K562 (cell line): ENCODE measurements around the gene RNF144A. TPM values are rescaled to one million over a fixed set of nuclear protein-coding genes. Genes with fewer than 3 reads are reported as not detected.

Experiments used
- CBFB ChIP-seq: sonication (generic); formaldehyde crosslinking; IDR thresholded peaks from 2 replicates; pipeline ENCODE4 v1.4.0; 2020; ENCODE audit warnings: mild to moderate bottlenecking, missing genetic modification reagents
- EP300 ChIP-seq: IDR thresholded peaks from 2 replicates; pipeline ENCODE4 v1.6.1; 2012; ENCODE audit warnings: low read length, improper control_type of control experiment
- HIVEP1 ChIP-seq: fragments of 250-450 bp; sonication (Bioruptor Pico); IDR thresholded peaks from 2 replicates; pipeline ENCODE4 v1.4.0; 2020; ENCODE audit warnings: mild to moderate bottlenecking
- KDM4B ChIP-seq, 2 experiments: fragments of 450-650 bp in 1 of 2; sonication (generic) in 1 of 2; IDR thresholded peaks; 2 replicates each; pipeline ENCODE4 v1.6.1; 2016 to 2017; ENCODE audit warnings: borderline replicate concordance in 2 of 2, antibody characterized with exemption in 1 of 2, low read depth in 1 of 2, mild to moderate bottlenecking in 1 of 2
- KLF13 ChIP-seq: fragments of 450-650 bp; IDR thresholded peaks from 2 replicates; pipeline ENCODE4 v1.6.1; 2016; ENCODE audit warnings: missing genetic modification characterization, low read depth, mild to moderate bottlenecking, missing compliant biosample characterization, moderate library complexity, borderline replicate concordance
- NFE2 ChIP-seq: IDR thresholded peaks from 2 replicates; pipeline ENCODE4 v1.6.1; 2014; ENCODE audit warnings: antibody characterized with exemption, low read depth
- RBM22 ChIP-seq: fragments of 200-400 bp; formaldehyde crosslinking; IDR thresholded peaks from 2 replicates; pipeline ENCODE4 v1.6.1; 2018; ENCODE audit warnings: low read length, low read depth; ENCODE audit not compliant: poor library complexity, severe bottlenecking
- SOX6 ChIP-seq: fragments of 450-650 bp; IDR thresholded peaks from 2 replicates; pipeline ENCODE4 v1.6.1; 2014; ENCODE audit warnings: mild to moderate bottlenecking
- SP2 ChIP-seq: IDR thresholded peaks from 2 replicates; pipeline ENCODE4 v1.6.1; 2011; ENCODE audit warnings: mild to moderate bottlenecking, low read depth, low read length, moderate library complexity; ENCODE audit not compliant: poor library complexity, severe bottlenecking; ENCODE audit errors: extremely low read depth
- ZNF384 ChIP-seq: IDR thresholded peaks from 2 replicates; pipeline ENCODE4 v1.6.1; 2012; ENCODE audit warnings: low read depth, low read length, improper control_type of control experiment
- ZNF79 ChIP-seq: fragments of 250-450 bp; sonication (Bioruptor Pico); IDR thresholded peaks from 2 replicates; pipeline ENCODE4 v1.4.0; 2020; ENCODE audit warnings: low read depth, mild to moderate bottlenecking, moderate library complexity
- polyA plus RNA-seq, 8 experiments: library from polyadenylated mRNA; depleted of rRNA in 4 of 8; stranded (reverse) in 5 of 8; unstranded in 3 of 8; fragments of >200 nt; fragmentation: Nextera tagmentation in 2 of 8; fragmentation: Illumina TruSeq in 1 of 8; extraction: Ambion mirVana in 2 of 8; extraction: Trizol in 1 of 8; gene quantifications; 2 replicates each; pipeline versions ENCODE4 v1.2.1 to v1.2.3, GENCODE V29; 2011 to 2014; ENCODE audit warnings: inconsistent platforms in 1 of 8, missing spikeins in 1 of 8
- total RNA-seq, 7 experiments: library from RNA; depleted of rRNA in 6 of 7; stranded (reverse); fragments of >200 nt in 6 of 7; fragmentation: Illumina TruSeq in 2 of 7; extraction: Trizol in 2 of 7; gene quantifications; 2 replicates each; pipeline versions ENCODE4 v1.2.1 to v1.2.3, GENCODE V29; 2011 to 2021; ENCODE audit warnings: low replicate concordance in 1 of 7
- TF ChIP-seq, protein P1 (sequence below): fragments of 250-450 bp; sonication (Bioruptor Pico); IDR thresholded peaks from 2 replicates; pipeline ENCODE4 v1.4.0; 2020; ENCODE audit warnings: borderline replicate concordance
- TF ChIP-seq, protein P2 (sequence below): fragments of 200-800 bp; sonication (Bioruptor generic); IDR thresholded peaks from 2 replicates; pipeline ENCODE4 v1.6.1; 2017; ENCODE audit warnings: missing genetic modification characterization, missing compliant biosample characterization
- TF ChIP-seq, protein P3 (sequence below): fragments of 450-650 bp; formaldehyde crosslinking; IDR thresholded peaks from 2 replicates; pipeline ENCODE4 v1.4.0; 2020; ENCODE audit warnings: mild to moderate bottlenecking, moderate library complexity
- TF ChIP-seq, protein P4 (sequence below): fragments of 250-450 bp; sonication (Bioruptor Pico); IDR thresholded peaks from 2 replicates; pipeline ENCODE4 v1.5.0; 2022; ENCODE audit warnings: mild to moderate bottlenecking
- TF ChIP-seq, protein P5 (sequence below): fragments of 250-450 bp; sonication (Bioruptor Pico); IDR thresholded peaks from 2 replicates; pipeline ENCODE4 v1.8.0; 2021; ENCODE audit warnings: moderate library complexity, mild to moderate bottlenecking, inconsistent platforms
- TF ChIP-seq, protein P6 (sequence below): fragments of 250-450 bp; sonication (Bioruptor Pico); IDR thresholded peaks from 2 replicates; pipeline ENCODE4 v1.5.0; 2021; ENCODE audit warnings: mild to moderate bottlenecking, moderate library complexity

Gene RNF144A
- total and polyA plus RNA-seq, 9 of the 15 experiments (the other 6 are each of a cell fraction or from before 2014, with no cell fraction given), result 0.96 to 11.3 (median 6.2) TPM

DNA sequence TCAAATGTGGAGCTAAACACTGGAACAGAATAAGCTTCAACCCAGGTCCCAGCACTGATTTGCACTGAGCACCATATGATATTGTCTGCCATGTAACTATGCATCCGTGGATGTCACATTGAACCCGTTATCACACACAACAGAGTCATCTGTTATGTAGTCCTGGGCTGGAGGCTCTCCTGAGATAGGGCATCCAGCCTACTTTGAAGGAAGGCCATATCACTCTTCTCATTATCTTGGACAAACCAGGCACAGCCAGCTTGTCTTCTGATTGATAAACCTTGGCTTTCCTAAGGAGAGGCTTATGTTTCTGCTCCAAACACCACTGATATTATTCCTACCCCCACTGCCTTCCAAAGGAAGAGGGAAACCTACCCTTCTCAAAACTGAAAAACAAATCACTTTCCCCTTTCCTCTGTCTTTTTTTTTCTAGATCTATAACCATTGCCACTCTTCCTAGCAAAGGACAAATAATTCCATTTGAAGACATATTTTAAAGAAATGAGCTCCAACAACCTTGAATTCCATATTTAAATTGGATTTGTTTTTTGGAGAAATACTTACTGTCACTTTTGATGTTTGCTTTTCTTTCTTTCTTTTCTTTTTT, 23.2 kb upstream of the RNF144A start (continued):
- TF ChIP-seq KDM4B (IDR thresholded peaks at IDR 0.05; ENCODE audit: borderline replicate concordance in 2 of 2, low read depth in 1 of 2) (no peak), ZNF79 (CRISPR knock-in tag) (peak; percentile 37; the same call in 1 of the 2 replicates), ZNF384 (no peak), SP2 (no peak), HIVEP1 (CRISPR knock-in tag) (peak; percentile 72; the same call in 1 of the 2 replicates), KLF13 (tag) (peak; percentile 60; the same call in 1 of the 2 replicates), NFE2 (peak; percentile 72), SOX6 (peak; percentile 99), CBFB (CRISPR knock-in tag) (no peak), RBM22 (no peak), EP300 (peak; percentile 99)
- TF ChIP-seq, protein P1, sequence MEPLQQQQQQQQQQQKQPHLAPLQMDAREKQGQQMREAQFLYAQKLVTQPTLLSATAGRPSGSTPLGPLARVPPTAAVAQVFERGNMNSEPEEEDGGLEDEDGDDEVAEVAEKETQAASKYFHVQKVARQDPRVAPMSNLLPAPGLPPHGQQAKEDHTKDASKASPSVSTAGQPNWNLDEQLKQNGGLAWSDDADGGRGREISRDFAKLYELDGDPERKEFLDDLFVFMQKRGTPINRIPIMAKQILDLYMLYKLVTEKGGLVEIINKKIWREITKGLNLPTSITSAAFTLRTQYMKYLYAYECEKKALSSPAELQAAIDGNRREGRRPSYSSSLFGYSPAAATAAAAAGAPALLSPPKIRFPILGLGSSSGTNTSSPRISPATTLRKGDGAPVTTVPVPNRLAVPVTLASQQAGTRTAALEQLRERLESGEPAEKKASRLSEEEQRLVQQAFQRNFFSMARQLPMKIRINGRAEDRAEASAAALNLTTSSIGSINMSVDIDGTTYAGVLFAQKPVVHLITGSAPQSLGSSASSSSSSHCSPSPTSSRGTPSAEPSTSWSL (CRISPR knock-in tag), result no peak
- TF ChIP-seq, protein P2, sequence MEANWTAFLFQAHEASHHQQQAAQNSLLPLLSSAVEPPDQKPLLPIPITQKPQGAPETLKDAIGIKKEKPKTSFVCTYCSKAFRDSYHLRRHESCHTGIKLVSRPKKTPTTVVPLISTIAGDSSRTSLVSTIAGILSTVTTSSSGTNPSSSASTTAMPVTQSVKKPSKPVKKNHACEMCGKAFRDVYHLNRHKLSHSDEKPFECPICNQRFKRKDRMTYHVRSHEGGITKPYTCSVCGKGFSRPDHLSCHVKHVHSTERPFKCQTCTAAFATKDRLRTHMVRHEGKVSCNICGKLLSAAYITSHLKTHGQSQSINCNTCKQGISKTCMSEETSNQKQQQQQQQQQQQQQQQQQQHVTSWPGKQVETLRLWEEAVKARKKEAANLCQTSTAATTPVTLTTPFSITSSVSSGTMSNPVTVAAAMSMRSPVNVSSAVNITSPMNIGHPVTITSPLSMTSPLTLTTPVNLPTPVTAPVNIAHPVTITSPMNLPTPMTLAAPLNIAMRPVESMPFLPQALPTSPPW, result peak; percentile 74
- TF ChIP-seq, protein P3, sequence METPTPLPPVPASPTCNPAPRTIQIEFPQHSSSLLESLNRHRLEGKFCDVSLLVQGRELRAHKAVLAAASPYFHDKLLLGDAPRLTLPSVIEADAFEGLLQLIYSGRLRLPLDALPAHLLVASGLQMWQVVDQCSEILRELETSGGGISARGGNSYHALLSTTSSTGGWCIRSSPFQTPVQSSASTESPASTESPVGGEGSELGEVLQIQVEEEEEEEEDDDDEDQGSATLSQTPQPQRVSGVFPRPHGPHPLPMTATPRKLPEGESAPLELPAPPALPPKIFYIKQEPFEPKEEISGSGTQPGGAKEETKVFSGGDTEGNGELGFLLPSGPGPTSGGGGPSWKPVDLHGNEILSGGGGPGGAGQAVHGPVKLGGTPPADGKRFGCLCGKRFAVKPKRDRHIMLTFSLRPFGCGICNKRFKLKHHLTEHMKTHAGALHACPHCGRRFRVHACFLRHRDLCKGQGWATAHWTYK (CRISPR knock-in tag), result peak; percentile 93; the same call in 1 of the 2 replicates
- TF ChIP-seq, protein P4, sequence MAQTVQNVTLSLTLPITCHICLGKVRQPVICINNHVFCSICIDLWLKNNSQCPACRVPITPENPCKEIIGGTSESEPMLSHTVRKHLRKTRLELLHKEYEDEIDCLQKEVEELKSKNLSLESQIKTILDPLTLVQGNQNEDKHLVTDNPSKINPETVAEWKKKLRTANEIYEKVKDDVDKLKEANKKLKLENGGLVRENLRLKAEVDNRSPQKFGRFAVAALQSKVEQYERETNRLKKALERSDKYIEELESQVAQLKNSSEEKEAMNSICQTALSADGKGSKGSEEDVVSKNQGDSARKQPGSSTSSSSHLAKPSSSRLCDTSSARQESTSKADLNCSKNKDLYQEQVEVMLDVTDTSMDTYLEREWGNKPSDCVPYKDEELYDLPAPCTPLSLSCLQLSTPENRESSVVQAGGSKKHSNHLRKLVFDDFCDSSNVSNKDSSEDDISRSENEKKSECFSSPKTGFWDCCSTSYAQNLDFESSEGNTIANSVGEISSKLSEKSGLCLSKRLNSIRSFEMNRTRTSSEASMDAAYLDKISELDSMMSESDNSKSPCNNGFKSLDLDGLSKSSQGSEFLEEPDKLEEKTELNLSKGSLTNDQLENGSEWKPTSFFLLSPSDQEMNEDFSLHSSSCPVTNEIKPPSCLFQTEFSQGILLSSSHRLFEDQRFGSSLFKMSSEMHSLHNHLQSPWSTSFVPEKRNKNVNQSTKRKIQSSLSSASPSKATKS, result no peak
- TF ChIP-seq, protein P5, sequence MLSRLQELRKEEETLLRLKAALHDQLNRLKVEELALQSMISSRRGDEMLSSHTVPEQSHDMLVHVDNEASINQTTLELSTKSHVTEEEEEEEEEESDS, result no peak
- TF ChIP-seq, protein P6, sequence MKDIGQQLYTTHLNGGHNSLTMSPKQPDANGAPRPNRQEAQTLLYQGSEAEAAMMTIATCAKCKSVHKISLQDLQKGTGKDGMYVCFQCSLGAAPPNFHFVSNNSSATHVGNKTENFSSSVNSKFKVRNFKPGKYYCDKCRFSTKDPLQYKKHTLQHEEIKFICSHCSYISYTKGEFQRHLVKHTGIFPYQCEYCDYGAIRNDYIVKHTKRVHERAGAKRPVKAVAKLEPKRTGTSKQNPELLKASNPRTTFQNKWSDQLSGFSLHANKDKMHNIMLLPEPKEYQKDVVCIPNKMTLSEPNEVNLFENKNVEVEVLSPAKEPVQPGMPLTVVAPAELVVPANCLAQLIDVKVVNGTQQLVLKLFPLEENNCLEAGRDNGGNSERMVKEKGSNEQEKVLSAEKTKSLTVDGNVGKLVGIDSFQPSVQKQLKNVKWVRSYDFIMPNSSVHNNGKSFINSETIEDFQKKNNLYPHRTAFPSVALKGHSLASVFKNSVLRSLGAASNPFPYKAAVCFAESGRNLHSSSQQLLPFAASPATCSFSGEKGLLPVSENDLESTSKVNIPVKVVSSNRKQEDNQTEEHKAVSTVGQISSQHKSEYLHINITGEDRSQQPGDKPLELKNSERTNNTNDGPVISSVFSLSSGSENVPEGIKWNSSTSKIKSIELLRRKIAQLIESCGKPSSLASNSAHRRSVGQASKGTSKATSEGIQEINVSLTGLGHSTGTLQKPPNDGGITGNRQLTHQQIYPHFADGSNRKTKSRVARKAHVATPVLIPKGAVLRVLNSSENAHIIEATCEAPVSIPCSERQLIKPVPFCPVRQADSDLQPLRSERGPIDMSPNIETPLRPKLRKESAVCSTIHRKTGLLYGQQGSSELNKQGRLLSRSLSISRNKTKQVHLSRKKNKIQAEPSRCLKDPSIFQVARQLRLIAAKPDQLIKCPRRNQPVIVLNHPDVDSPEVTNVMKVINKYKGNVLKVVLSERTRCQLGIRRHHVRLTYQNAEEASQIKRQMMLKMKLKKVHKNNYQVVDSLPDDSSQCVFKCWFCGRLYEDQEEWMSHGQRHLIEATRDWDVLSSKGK, result no peak
